ENCODE data around the gene COG8. TPM values are rescaled to one million over a fixed set of nuclear protein-coding genes. Genes with fewer than 3 reads are reported as not detected.
"Not testable (repeated sequence)": the region's sequence is repeated elsewhere in the genome, so short reads cannot be mapped to it uniquely, and the experiment has no call there.

COG8 gene
- total and polyA plus RNA-seq, 2 experiments from 2014 or later = 28.9 to 52.4 TPM

DNA sequence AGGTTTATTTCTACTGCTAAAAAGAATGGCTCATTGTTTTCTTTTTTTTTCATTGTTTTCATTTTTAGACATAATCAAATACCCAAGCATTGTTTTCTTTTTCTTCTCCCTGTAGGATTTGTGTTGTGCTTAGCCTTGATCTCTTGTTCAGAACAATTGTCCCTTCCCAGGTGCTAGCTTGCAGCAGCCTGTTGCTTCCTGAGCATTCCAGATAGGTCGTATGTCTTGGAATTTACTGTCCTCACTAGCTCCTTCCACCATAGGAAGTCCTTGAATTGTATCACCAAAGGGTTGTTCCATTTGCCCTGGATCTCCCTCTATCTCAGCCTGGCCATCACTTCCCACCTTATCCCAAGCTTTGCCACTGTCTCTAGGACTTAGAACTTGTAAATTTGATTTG lies 38.2 kb downstream of the COG8 start:
- H3K4me2 ChIP-seq (ENCODE audit: unreplicated experiment) = no peak overlapping the region
- H3K36me3 ChIP-seq (ENCODE audit: low read depth) = peaks cover 24% of the 10 kb centered on the region
- H2AFZ ChIP-seq = no peak overlapping the region
- TF ChIP-seq EZH2phosphoT487 (IDR thresholded peaks at IDR 0.05; ENCODE audit: insufficient read depth, low read depth) (no peak), EZH2 (IDR thresholded peaks at IDR 0.05; ENCODE audit: insufficient read depth, poor library complexity, severe bottlenecking) (no peak)
- H3K27ac ChIP-seq = no peak overlapping the region
- H3K4me1 ChIP-seq (ENCODE audit: insufficient read depth) = no peaks in the 10 kb centered on the region; the same call in 1 of the 2 replicates
- no peak for DNase-seq
- H3K27me3 ChIP-seq (replicated peaks; ENCODE audit: insufficient read depth) = no peaks in the 10 kb centered on the region
- H3K4me3 ChIP-seq = no peak overlapping the region
- no peak overlapping the region for H3K9ac ChIP-seq
- no peaks in the 10 kb centered on the region for H4K20me1 ChIP-seq (ENCODE audit: insufficient read depth)
- H3K79me2 ChIP-seq (ENCODE audit: insufficient read depth) = no peaks in the 10 kb centered on the region
- H3K9me3 ChIP-seq (ENCODE audit: low read depth) = no peaks in the 10 kb centered on the region
- H3K9me2 ChIP-seq (ENCODE audit: insufficient read depth) = no peaks in the 10 kb centered on the region
- WGBS, 2 experiments (ENCODE audit: low coverage in 1 of 2, low lambda C conversion rate in 2 of 2, missing lambda C conversion rate in 2 of 2) = 48 to 65% methylated on average over 1 of the region's 1 CpG
- in situ Hi-C loops (cut with MboI) = no loop called here
- H3F3A ChIP-seq (ENCODE audit: insufficient read depth) = peaks cover 7% of the 10 kb centered on the region

DNA sequence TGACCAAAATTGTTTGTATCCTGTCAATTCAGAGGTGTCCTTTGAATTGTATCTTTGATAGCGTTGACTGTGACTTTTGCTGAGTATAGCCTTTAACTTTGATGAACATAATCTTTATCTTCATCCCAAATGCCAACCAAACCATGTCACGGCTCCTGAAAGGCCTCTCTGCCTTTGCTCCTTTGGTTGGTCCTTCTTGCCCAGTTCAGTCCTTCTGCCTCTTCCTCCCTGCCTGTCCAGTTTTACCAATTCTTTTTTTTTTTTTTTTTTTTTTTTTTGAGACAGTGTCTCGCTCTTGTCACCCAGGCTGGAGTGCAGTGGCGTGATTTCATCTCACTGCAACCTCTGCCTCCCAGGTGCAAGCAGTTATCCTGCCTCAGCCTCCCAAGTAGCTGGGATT lies 41.1 kb downstream of the COG8 start:
- TF ChIP-seq EZH2 (IDR thresholded peaks at IDR 0.05; ENCODE audit: insufficient read depth, poor library complexity, severe bottlenecking) = no peak
- no peak for TF ChIP-seq EZH2phosphoT487 (IDR thresholded peaks at IDR 0.05; ENCODE audit: insufficient read depth, low read depth)
- WGBS, 2 experiments (ENCODE audit: low coverage in 1 of 2, low lambda C conversion rate in 2 of 2, missing lambda C conversion rate in 2 of 2) = 95 to 100% methylated on average over 4 of the region's 4 CpGs

GRCh38 chr16:69296771-69297170 lies 42.6 kb downstream of the COG8 start:
- H4K20me1 ChIP-seq (ENCODE audit: insufficient read depth); H2AFZ ChIP-seq; in situ Hi-C loops (cut with MboI); H3K9ac ChIP-seq; H3K4me1 ChIP-seq (ENCODE audit: insufficient read depth); H3F3A ChIP-seq (ENCODE audit: insufficient read depth); H3K27ac ChIP-seq; DNase-seq; H3K4me3 ChIP-seq; H3K9me2 ChIP-seq (ENCODE audit: insufficient read depth); H3K9me3 ChIP-seq (ENCODE audit: low read depth); H3K27me3 ChIP-seq (replicated peaks; ENCODE audit: insufficient read depth); H3K4me2 ChIP-seq (ENCODE audit: unreplicated experiment); H3K79me2 ChIP-seq (ENCODE audit: insufficient read depth): not testable (repeated sequence)
- peaks cover 20% of the 10 kb centered on the region for H3K36me3 ChIP-seq (ENCODE audit: low read depth)
- 96 to 97% methylated on average over 7 of the region's 7 CpGs for WGBS, 2 experiments (ENCODE audit: low coverage in 1 of 2, low lambda C conversion rate in 2 of 2, missing lambda C conversion rate in 2 of 2)

More for the DNA sequence above, 41.1 kb downstream of the COG8 start:
- no peaks in the 10 kb centered on the region for H3K79me2 ChIP-seq (ENCODE audit: insufficient read depth)
- no peak overlapping the region for H2AFZ ChIP-seq
- H3K27me3 ChIP-seq (replicated peaks; ENCODE audit: insufficient read depth) = no peaks in the 10 kb centered on the region
- no peaks in the 10 kb centered on the region for H3F3A ChIP-seq (ENCODE audit: insufficient read depth)
- in situ Hi-C loops (cut with MboI) = no loop called here
- no peak for DNase-seq
- H3K9ac ChIP-seq = no peak overlapping the region
- H3K4me3 ChIP-seq = no peak overlapping the region
- no peaks in the 10 kb centered on the region for H3K9me3 ChIP-seq (ENCODE audit: low read depth)
- no peak overlapping the region for H3K27ac ChIP-seq
- no peaks in the 10 kb centered on the region for H3K9me2 ChIP-seq (ENCODE audit: insufficient read depth)
- no peaks in the 10 kb centered on the region for H4K20me1 ChIP-seq (ENCODE audit: insufficient read depth)
- no peaks in the 10 kb centered on the region for H3K4me1 ChIP-seq (ENCODE audit: insufficient read depth)
- H3K36me3 ChIP-seq (ENCODE audit: low read depth) = peaks cover 20% of the 10 kb centered on the region
- H3K4me2 ChIP-seq (ENCODE audit: unreplicated experiment) = no peak overlapping the region

DNA sequence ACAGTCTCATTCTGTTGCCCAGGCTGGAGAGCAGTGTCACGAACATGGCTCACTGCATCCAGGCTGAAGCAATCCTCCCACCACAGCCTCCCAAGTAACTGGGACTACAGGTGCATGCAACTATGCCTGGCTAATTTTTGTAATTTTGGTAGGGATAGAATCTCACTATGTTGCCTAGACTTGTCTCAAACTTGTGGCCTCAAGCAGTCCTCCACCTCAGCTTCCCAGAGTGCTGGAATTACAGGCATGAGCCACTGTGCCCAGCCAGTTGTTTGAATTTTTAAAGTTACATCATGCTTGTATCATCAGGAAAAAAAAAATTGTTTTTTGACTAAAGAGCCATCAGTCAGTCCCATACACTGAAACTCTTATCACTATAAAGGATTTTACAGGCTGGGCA lies 45.3 kb downstream of the COG8 start:
- Histone ChIP-seq H2AFZ (no peak overlapping the region), H3K36me3 (ENCODE audit: low read depth) (peaks cover 4% of the 10 kb centered on the region; the same call in 1 of the 2 replicates), H3K27me3 (replicated peaks; ENCODE audit: insufficient read depth) (no peaks in the 10 kb centered on the region), H3K9me2 (ENCODE audit: insufficient read depth) (no peaks in the 10 kb centered on the region), H3K79me2 (ENCODE audit: insufficient read depth) (0 out of 2 replicates have a peak, but pooled peaks cover 10% of the 10 kb centered on the region), H3K27ac (no peak overlapping the region), H3K9ac (no peak overlapping the region), H3F3A (ENCODE audit: insufficient read depth) (no peaks in the 10 kb centered on the region), H3K4me1 (ENCODE audit: insufficient read depth) (no peaks in the 10 kb centered on the region), H3K9me3 (ENCODE audit: low read depth) (no peaks in the 10 kb centered on the region), H4K20me1 (ENCODE audit: insufficient read depth) (no peaks in the 10 kb centered on the region), H3K4me2 (ENCODE audit: unreplicated experiment) (no peak overlapping the region), H3K4me3 (no peak overlapping the region)
- no peak for DNase-seq
- WGBS, 2 experiments (ENCODE audit: low coverage in 1 of 2, low lambda C conversion rate in 2 of 2, missing lambda C conversion rate in 2 of 2) = 94 to 100% methylated on average over 1 of the region's 1 CpG
- TF ChIP-seq EZH2phosphoT487 (IDR thresholded peaks at IDR 0.05; ENCODE audit: insufficient read depth, low read depth) (no peak), EZH2 (IDR thresholded peaks at IDR 0.05; ENCODE audit: insufficient read depth, poor library complexity, severe bottlenecking) (no peak)
- in situ Hi-C loops (cut with MboI) = loop anchor here (5.0 kb wide), 1 partner anchor 142 kb away; no protein-coding TSS in a partner anchor

GRCh38 chr16:69293401-69293800 lies 46.0 kb downstream of the COG8 start:
- H3K9me3 ChIP-seq (ENCODE audit: low read depth) = no peaks in the 10 kb centered on the region

GRCh38 chr16:69291657-69292056 lies 47.7 kb downstream of the COG8 start:
- not testable (repeated sequence) for H4K20me1 ChIP-seq (ENCODE audit: insufficient read depth); H3K9ac ChIP-seq; H3K4me1 ChIP-seq (ENCODE audit: insufficient read depth); H3K27ac ChIP-seq; DNase-seq; H3K36me3 ChIP-seq (ENCODE audit: low read depth); H3K9me2 ChIP-seq (ENCODE audit: insufficient read depth); H2AFZ ChIP-seq; H3F3A ChIP-seq (ENCODE audit: insufficient read depth); H3K9me3 ChIP-seq (ENCODE audit: low read depth); H3K4me2 ChIP-seq (ENCODE audit: unreplicated experiment); H3K27me3 ChIP-seq (replicated peaks; ENCODE audit: insufficient read depth); H3K4me3 ChIP-seq
- in situ Hi-C loops (cut with MboI) = loop anchor here (5.0 kb wide), 1 partner anchor 139 kb away; no protein-coding TSS in a partner anchor
- WGBS, 2 experiments (ENCODE audit: low coverage in 1 of 2, low lambda C conversion rate in 2 of 2, missing lambda C conversion rate in 2 of 2) = 92 to 94% methylated on average over 9 of the region's 9 CpGs
- H3K79me2 ChIP-seq (ENCODE audit: insufficient read depth) = 0 out of 2 replicates have a peak, but pooled peaks cover 20% of the 10 kb centered on the region

More at GRCh38 chr16:69293401-69293800, 46.0 kb downstream of the COG8 start:
- no peak overlapping the region for H3K4me3 ChIP-seq
- no peak overlapping the region for H2AFZ ChIP-seq
- peaks cover 4% of the 10 kb centered on the region; the same call in 1 of the 2 replicates for H3K36me3 ChIP-seq (ENCODE audit: low read depth)
- in situ Hi-C loops (cut with MboI) = loop anchor here (5.0 kb wide), 1 partner anchor 141 kb away; no protein-coding TSS in a partner anchor
- H3K4me1 ChIP-seq (ENCODE audit: insufficient read depth) = no peaks in the 10 kb centered on the region
- no peak for TF ChIP-seq EZH2 (IDR thresholded peaks at IDR 0.05; ENCODE audit: insufficient read depth, poor library complexity, severe bottlenecking)
- TF ChIP-seq EZH2phosphoT487 (IDR thresholded peaks at IDR 0.05; ENCODE audit: insufficient read depth, low read depth) = no peak
- no peaks in the 10 kb centered on the region for H3K9me2 ChIP-seq (ENCODE audit: insufficient read depth)
- H3K79me2 ChIP-seq (ENCODE audit: insufficient read depth) = 0 out of 2 replicates have a peak, but pooled peaks cover 16% of the 10 kb centered on the region
- H3K27ac ChIP-seq = no peak overlapping the region
- no peak overlapping the region for H3K4me2 ChIP-seq (ENCODE audit: unreplicated experiment)
- DNase-seq = no peak
- 61 to 70% methylated on average over 3 of the region's 3 CpGs for WGBS, 2 experiments (ENCODE audit: low coverage in 1 of 2, low lambda C conversion rate in 2 of 2, missing lambda C conversion rate in 2 of 2)
- no peaks in the 10 kb centered on the region for H4K20me1 ChIP-seq (ENCODE audit: insufficient read depth)
- H3K9ac ChIP-seq = no peak overlapping the region
- H3K27me3 ChIP-seq (replicated peaks; ENCODE audit: insufficient read depth) = no peaks in the 10 kb centered on the region
- no peaks in the 10 kb centered on the region for H3F3A ChIP-seq (ENCODE audit: insufficient read depth)

Measured in GM23248 (cell line).